Epithelial cell of esophagus (primary cell): ENCODE data around the gene RHBG.
A peak's percentile ranks its signal among the peaks of the same experiment; 100 is the strongest.
"Not testable (repeated sequence)": the region's sequence is repeated elsewhere in the genome, so short reads cannot be mapped to it uniquely, and the experiment has no call there.

Source experiments
- DNase-seq: peaks from one replicate; pipeline ENCODE4 v3.0.0; 2010; ENCODE audit warnings: low read depth
- H3K4me3 ChIP-seq: 2 replicates; pipeline ENCODE4 v1.5.1; 2011; ENCODE audit warnings: mild to moderate bottlenecking, low read length, control low read depth
- TF ChIP-seq, protein P1 (sequence below): IDR thresholded peaks from 2 replicates; pipeline ENCODE4 v1.5.1; 2011; ENCODE audit warnings: low read depth, mild to moderate bottlenecking, low read length, control low read depth, inconsistent platforms; ENCODE audit not compliant: insufficient read depth; ENCODE audit errors: missing control alignments

RHBG gene

DNA sequence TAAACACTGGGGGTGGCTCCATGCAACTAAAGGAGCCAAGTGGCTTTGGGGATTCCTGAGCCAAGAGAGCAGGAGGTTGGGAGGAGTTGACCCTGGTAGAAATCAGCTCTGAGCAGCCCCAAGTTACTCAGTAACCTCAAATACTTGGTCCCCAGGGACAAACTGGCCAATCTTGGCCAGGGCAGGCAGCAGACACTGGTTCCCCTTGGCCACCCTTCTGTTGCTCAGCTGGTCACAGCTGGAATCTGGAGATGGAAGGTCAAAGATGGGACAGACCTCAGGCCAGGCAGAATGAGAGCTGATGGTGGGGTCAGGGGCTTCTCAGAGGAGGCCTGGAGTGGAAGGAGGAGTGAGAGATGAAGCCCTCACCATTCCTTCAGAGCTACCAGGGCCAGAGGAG is 3.3 kb upstream of the RHBG start:
- no peak overlapping the region for H3K4me3 ChIP-seq
- TF ChIP-seq, protein P1, sequence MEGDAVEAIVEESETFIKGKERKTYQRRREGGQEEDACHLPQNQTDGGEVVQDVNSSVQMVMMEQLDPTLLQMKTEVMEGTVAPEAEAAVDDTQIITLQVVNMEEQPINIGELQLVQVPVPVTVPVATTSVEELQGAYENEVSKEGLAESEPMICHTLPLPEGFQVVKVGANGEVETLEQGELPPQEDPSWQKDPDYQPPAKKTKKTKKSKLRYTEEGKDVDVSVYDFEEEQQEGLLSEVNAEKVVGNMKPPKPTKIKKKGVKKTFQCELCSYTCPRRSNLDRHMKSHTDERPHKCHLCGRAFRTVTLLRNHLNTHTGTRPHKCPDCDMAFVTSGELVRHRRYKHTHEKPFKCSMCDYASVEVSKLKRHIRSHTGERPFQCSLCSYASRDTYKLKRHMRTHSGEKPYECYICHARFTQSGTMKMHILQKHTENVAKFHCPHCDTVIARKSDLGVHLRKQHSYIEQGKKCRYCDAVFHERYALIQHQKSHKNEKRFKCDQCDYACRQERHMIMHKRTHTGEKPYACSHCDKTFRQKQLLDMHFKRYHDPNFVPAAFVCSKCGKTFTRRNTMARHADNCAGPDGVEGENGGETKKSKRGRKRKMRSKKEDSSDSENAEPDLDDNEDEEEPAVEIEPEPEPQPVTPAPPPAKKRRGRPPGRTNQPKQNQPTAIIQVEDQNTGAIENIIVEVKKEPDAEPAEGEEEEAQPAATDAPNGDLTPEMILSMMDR, result no peak
- no peak for DNase-seq

DNA sequence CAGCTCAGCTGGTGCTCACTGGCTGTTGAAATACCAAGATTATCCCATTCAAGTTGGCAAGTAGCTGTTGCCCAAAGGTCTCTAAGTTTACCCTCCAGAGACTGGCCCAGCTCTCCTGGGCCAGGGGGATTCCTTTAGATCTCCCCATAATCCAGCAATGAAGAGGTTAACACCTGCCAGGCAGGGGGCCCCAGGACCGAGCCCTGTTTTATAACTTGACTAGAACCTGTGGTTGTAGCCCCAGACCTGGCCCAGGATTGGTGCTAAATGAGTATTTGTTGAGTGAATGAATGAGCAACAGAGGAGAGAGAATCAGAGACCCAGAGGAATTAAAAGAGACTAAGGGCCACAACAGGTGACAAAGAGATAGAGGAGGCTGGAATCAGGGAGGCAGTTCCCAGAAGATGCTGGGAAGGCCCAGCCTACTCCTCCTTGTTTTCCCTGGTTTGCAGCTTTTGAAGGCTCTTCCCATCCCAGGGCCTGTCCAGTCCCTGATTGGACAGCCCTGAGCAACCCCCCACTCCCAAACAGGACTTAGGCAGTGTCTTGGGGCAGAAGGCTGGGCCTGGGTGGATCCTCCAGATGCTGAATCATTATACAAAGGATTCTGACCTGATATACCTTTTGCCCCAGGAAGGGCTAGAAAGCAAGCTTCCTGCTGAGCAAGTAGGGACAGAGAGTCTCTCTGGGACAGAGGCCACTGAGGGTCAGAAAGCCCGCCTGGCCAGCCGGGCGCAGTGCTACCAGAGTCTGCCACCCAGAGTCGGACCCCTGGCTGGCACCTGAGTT is 2.4 kb upstream of the RHBG start:
- TF ChIP-seq, protein P1, result no peak
- DNase-seq, result no peak
- no peak overlapping the region for H3K4me3 ChIP-seq

DNA sequence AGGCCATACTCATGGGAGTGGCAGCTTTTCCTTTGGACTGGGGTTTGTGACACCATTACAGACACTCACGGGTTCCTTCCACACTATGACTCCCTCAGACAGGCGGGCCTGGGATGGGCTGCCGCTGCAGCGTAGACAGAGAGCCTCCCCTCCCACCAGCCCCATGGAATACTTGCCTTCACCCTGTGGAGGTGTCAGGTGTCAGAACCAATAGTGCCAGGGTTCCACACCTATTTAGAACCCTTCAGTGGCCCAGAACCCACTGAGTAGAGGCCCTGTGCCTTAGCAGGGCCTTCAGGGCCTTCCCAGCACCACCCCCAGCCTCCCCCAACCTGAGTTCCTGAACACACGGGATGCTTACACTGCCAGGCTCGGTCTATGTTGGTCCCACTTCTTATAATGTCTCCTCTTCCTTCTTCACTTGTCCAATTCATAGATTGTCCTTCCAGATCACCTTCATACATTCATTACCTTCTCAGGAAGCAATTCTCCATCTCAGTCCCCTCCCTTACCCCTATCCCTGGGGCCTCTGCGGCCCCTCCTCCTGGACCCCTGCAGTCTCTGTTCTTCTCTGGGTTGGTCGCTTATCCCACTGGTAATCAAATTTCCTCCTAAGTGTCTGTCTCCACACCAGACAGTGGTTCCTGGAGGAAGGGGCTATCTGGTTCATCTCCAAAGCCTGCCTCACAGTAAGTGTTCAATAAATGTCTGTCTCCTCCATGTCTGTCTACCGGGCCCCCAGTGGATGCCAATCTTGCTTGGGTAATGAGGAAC is 1.4 kb upstream of the RHBG start:
- no peak overlapping the region for H3K4me3 ChIP-seq
- TF ChIP-seq, protein P1, result no peak
- DNase-seq, result no peak

DNA sequence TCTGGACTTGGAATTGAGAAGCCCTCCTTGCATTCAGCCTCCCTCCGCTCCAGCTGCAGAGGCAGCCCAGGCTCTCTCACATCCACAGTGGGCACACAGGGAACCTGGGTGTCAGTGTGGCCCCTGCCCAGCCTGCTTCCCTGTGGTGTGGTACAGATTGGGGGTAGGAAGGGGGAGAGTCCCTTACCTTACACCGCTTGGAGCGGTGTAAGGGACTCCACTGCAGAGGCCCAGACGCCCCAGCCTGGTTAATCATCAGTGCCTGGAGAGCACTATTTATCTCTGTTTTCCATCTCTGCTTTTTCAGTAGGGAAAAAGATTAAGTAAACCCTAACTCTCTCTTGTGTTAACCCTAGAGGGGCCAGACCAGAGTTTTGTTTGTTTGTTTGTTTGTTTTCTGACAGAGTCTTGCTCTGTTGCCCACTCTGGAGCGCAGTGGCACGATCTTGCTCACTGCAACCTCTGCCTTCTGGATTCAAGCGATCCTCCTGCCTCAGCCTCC is 803 bp upstream of the RHBG start:
- TF ChIP-seq, protein P1, result no peak
- no peak overlapping the region for H3K4me3 ChIP-seq
- DNase-seq, result no peak

DNA sequence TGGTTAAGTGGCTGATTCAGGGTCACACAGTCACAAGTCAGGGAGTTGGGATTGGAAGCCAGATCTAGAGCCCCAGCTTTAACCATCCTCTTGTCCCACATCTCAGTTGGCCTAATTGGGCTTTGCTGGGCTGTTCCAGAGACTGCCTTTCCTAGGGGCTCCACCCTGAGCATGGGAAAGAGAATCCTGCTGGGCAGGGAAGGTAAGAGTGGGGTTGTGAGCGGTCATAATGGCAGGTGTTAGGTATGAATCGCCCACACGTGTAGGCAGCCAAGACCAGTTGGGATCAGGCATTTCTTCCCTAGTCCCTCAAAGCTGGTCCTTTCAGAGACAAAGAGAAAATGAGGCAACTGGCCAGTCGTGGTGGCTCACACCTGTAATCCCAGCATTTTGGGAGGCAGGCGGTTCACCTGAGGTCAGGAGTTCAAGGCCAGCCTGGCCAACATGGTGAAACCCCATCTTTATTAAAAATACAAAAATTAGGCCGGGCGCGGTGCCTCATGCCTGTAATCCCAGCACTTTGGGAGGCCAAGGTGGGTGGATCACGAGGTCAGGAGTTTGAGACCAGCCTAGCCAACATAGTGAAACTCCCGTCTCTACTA is 775 bp downstream of the RHBG start:
- not testable (repeated sequence) for DNase-seq
- peak overlapping the region; percentile 51 for H3K4me3 ChIP-seq

DNA sequence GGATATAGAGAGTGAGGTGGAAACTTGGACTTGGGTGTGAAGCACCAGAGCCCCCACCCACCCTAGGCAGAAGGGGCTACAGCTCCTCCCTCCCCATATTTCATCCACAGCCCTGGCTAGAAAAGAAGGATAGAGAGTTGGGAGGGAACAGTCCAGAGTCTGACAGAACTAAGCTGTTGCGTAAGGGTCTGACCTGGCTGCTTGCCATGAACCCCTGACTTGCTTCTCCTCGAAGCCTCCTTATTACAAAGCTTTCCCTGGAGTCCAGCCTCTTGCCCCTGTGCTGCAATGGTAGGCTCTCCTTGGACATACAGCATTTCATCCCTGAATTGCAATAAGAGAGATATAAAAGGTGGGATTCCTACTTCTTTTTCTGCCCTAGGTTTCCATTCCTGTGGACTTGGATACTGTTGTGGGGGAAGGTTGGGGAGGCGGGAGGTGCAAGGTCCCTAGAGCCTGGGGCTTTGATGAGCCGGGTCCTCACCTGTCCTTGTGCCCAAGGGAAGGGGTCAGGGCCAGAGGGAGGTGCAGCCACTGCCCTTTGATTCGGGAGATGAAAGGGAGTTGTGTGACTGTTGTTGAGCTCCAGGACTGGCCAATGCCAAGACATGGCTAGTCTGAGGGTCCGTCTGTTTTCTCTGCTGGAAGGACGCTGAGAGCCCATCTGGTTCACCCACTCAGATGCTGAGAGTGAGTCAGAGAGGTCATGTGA is 2.7 kb downstream of the RHBG start:
- TF ChIP-seq, protein P1, result no peak
- no peak overlapping the region for H3K4me3 ChIP-seq
- peak; percentile 40 for DNase-seq

DNA sequence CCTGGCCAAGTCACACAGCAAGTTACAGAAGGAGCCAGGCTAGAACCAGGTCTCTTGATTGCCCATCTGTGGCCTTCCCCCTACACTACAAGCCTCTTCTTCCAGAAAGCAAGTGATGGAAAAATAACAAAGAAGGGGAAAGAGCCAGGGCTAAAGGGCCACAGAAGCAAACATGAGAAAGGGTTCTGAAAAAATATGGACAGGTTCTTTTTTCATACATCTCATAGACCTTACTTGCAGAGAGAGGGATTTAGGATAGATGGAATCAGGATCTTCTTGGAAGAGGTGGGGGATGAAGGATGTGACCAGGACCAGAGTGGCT is 3.2 kb downstream of the RHBG start:
- TF ChIP-seq, protein P1, result no peak
- H3K4me3 ChIP-seq, result no peak overlapping the region
- no peak for DNase-seq
